IMR-90 (cell line): ENCODE measurements around the gene ANTXR2. TPM values are rescaled to one million over a fixed set of nuclear protein-coding genes. Genes with fewer than 3 reads are reported as not detected.
A peak's percentile ranks its signal among the peaks of the same experiment; 100 is the strongest.

Source experiments
- ATAC-seq: fragments of 200-7000 bp; cut with Tn5 transposase; 2 replicates; pipeline ENCODE4 v1.9.1; 2020; ENCODE audit warnings: low read depth, mild to moderate bottlenecking, moderate library complexity
- BruUV-seq: library from RNA; stranded (reverse); fragments of 400-500 nt; replicated peaks from 2 replicates; lab custom pipeline; 2021; lab: Mats Ljungman, UMichigan
- CTCF ChIA-PET: fragments of 300-600 bp; formaldehyde crosslinking; extraction: SDS; loops from one replicate; lab custom pipeline; 2021; ENCODE audit warnings: antibody characterized with exemption; lab: Yijun Ruan, JAX
- POLR2A ChIA-PET: fragments of 300-600 bp; sonication (Branson Sonifier 250); formaldehyde crosslinking; loops from one replicate; lab custom pipeline; 2022; ENCODE audit warnings: antibody characterized with exemption; ENCODE audit not compliant: unreplicated experiment; lab: Charles Lee
- DNase-seq: peaks from one replicate; pipeline ENCODE4 v3.0.0; 2013
- H2AFZ ChIP-seq: replicated peaks from 2 replicates; pipeline ENCODE3; 2013; ENCODE audit warnings: low read length, mild to moderate bottlenecking; ENCODE audit not compliant: poor library complexity
- H2AK5ac ChIP-seq: 2 replicates; pipeline ENCODE4 v1.6.1; 2013; ENCODE audit warnings: low read depth, low read length, inconsistent platforms
- H2AK9ac ChIP-seq: replicated peaks from 2 replicates; pipeline ENCODE3; 2013; ENCODE audit warnings: mild to moderate bottlenecking, low read depth, low read length, moderate library complexity; ENCODE audit not compliant: poor library complexity
- H2BK120ac ChIP-seq: 2 replicates; pipeline ENCODE4 v1.6.1; 2013; ENCODE audit warnings: low read depth, low read length, inconsistent platforms
- H2BK15ac ChIP-seq: 3 replicates; pipeline ENCODE4 v1.6.1; 2013; ENCODE audit warnings: low read depth, low read length, inconsistent platforms
- H2BK20ac ChIP-seq: 2 replicates; pipeline ENCODE4 v1.6.1; 2013; ENCODE audit warnings: low read depth, mild to moderate bottlenecking, inconsistent platforms, low read length, moderate library complexity
- H2BK5ac ChIP-seq: 2 replicates; pipeline ENCODE4 v1.6.1; 2013; ENCODE audit warnings: mild to moderate bottlenecking, low read depth, low read length, inconsistent platforms; ENCODE audit not compliant: poor library complexity, severe bottlenecking
- H3K14ac ChIP-seq: replicated peaks from 2 replicates; pipeline ENCODE4 v1.6.1; 2013; ENCODE audit warnings: low read depth, low read length, inconsistent platforms
- H3K18ac ChIP-seq: 2 replicates; pipeline ENCODE4 v1.6.1; 2013; ENCODE audit warnings: low read depth, low read length, control low read depth
- H3K23ac ChIP-seq: 2 replicates; pipeline ENCODE4 v1.6.1; 2013; ENCODE audit warnings: low read depth, low read length, inconsistent platforms
- H3K27ac ChIP-seq: 2 replicates; pipeline ENCODE4 v1.5.1; 2013; ENCODE audit warnings: mild to moderate bottlenecking, control low read depth, low read length; ENCODE audit not compliant: insufficient read depth
- H3K27me3 ChIP-seq: 2 replicates; pipeline ENCODE4 v1.6.1; 2013; ENCODE audit warnings: low read length; ENCODE audit not compliant: control insufficient read depth, insufficient read depth
- H3K36me3 ChIP-seq: 2 replicates; pipeline ENCODE4 v1.6.1; 2013; ENCODE audit warnings: low read length, mixed read lengths; ENCODE audit not compliant: control insufficient read depth, insufficient read depth
- H3K4ac ChIP-seq: 2 replicates; pipeline ENCODE4 v1.6.1; 2013; ENCODE audit warnings: low read depth, low read length, inconsistent platforms
- H3K4me1 ChIP-seq: 2 replicates; pipeline ENCODE4 v1.6.1; 2013; ENCODE audit warnings: low read length, mixed read lengths; ENCODE audit not compliant: control insufficient read depth, insufficient read depth
- H3K4me2 ChIP-seq: 2 replicates; pipeline ENCODE4 v1.6.1; 2013; ENCODE audit warnings: low read depth, mild to moderate bottlenecking, control low read depth, low read length, moderate library complexity
- H3K4me3 ChIP-seq: 2 replicates; pipeline ENCODE4 v1.5.1; 2013; ENCODE audit warnings: low read depth, mild to moderate bottlenecking, control low read depth, low read length, moderate library complexity; ENCODE audit not compliant: insufficient read depth
- H3K56ac ChIP-seq: 2 replicates; pipeline ENCODE4 v1.6.1; 2013; ENCODE audit warnings: low read length, inconsistent platforms; ENCODE audit not compliant: insufficient read depth; ENCODE audit errors: extremely low read depth
- H3K79me1 ChIP-seq, 2 experiments: 2 replicates each; pipeline ENCODE4 v1.6.1; 2013; ENCODE audit warnings: low read length in 2 of 2, inconsistent platforms in 1 of 2, low read depth in 1 of 2
- H3K9ac ChIP-seq: 2 replicates; pipeline ENCODE4 v1.6.1; 2013; ENCODE audit warnings: low read depth, low read length, control low read depth
- H3K9me1 ChIP-seq: 2 replicates; pipeline ENCODE4 v1.6.1; 2013; ENCODE audit warnings: low read length, inconsistent platforms; ENCODE audit not compliant: insufficient read depth
- H3K9me3 ChIP-seq: 2 replicates; pipeline ENCODE4 v1.6.1; 2013; ENCODE audit warnings: low read length; ENCODE audit not compliant: control insufficient read depth, insufficient read depth
- H4K20me1 ChIP-seq: 2 replicates; pipeline ENCODE4 v1.6.1; 2013; ENCODE audit warnings: low read length, inconsistent platforms; ENCODE audit not compliant: insufficient read depth
- H4K5ac ChIP-seq: 2 replicates; pipeline ENCODE4 v1.6.1; 2013; ENCODE audit warnings: mild to moderate bottlenecking, low read depth, low read length, control low read depth
- H4K8ac ChIP-seq, 2 experiments: 2 replicates each; pipeline ENCODE4 v1.6.1; 2013; ENCODE audit warnings: low read depth in 2 of 2, low read length in 2 of 2, control low read depth in 1 of 2, inconsistent platforms in 1 of 2
- H4K91ac ChIP-seq: 2 replicates; pipeline ENCODE4 v1.6.1; 2013; ENCODE audit warnings: low read depth, low read length, inconsistent platforms; ENCODE audit not compliant: insufficient read depth
- CEBPB ChIP-seq: IDR thresholded peaks from 2 replicates; pipeline ENCODE4 v1.6.1; 2012; ENCODE audit warnings: low read depth, low read length, improper control_type of control experiment
- CHD1 ChIP-seq: IDR thresholded peaks from 2 replicates; pipeline ENCODE4 v1.6.1; 2012; ENCODE audit warnings: low read depth, low read length, improper control_type of control experiment
- CTCF ChIP-seq: conservative IDR thresholded peaks from 2 replicates; pipeline ENCODE4 v1.5.1; 2012; ENCODE audit warnings: mild to moderate bottlenecking, low read depth, low read length, improper control_type of control experiment
- FOS ChIP-seq: fragments of 150-350 bp; IDR thresholded peaks from 2 replicates; pipeline ENCODE4 v1.6.1; 2016; ENCODE audit warnings: low read depth, low read length
- MAFK ChIP-seq: IDR thresholded peaks from 2 replicates; pipeline ENCODE4 v1.6.1; 2012; ENCODE audit warnings: low read depth, low read length, improper control_type of control experiment
- MXI1 ChIP-seq: IDR thresholded peaks from 2 replicates; pipeline ENCODE4 v1.6.1; 2012; ENCODE audit warnings: low read depth, mild to moderate bottlenecking, low read length, moderate library complexity, borderline replicate concordance
- NFE2L2 ChIP-seq: fragments of 150-350 bp; IDR thresholded peaks from 2 replicates; pipeline ENCODE4 v1.6.1; 2016; ENCODE audit warnings: low read depth, mild to moderate bottlenecking, low read length
- RAD21 ChIP-seq: IDR thresholded peaks from 2 replicates; pipeline ENCODE4 v1.6.1; 2012; ENCODE audit warnings: low read length, improper control_type of control experiment
- RCOR1 ChIP-seq: IDR thresholded peaks from 2 replicates; pipeline ENCODE4 v1.6.1; 2012; ENCODE audit warnings: mild to moderate bottlenecking, low read length, improper control_type of control experiment; ENCODE audit not compliant: insufficient replicate concordance
- SMC3 ChIP-seq: fragments of 150-350 bp; IDR thresholded peaks from 2 replicates; pipeline ENCODE4 v1.6.1; 2016; ENCODE audit warnings: low read depth, mild to moderate bottlenecking, antibody characterized with exemption, low read length, moderate library complexity
- WGBS, 2 experiments: methylation state at CpG; one replicate each; pipeline versions ENCODE4 v1.1.5 to v1.1.7; 2013; ENCODE audit warnings: missing lambda C conversion rate in 2 of 2; ENCODE audit not compliant: insufficient read length in 1 of 2; ENCODE audit errors: extremely low coverage in 2 of 2; 5-methylcytosine and 5-hydroxymethylcytosine counted together
- dilution Hi-C: fragments of 300-500 bp; cut with HindIII; formaldehyde crosslinking; loops from one replicate; pipeline ENCODE4 v1.14.3; 2018; ENCODE audit warnings: low sequenced_read_pairs; ENCODE audit not compliant: unreplicated experiment
- in situ Hi-C: fragments of 300-500 bp; cut with MboI; formaldehyde crosslinking; loops from 3 replicates; pipeline ENCODE4 v1.14.3; 2019; ENCODE audit warnings: low sequenced_read_pairs, inconsistent platforms, mixed read lengths
- intact Hi-C: fragments of 100-400 bp; cut with micrococcal nuclease; formaldehyde crosslinking; loops from 2 replicates; pipeline ENCODE4 v1.10.0; 2022
- polyA plus RNA-seq, 3 experiments: library from polyadenylated mRNA; depleted of rRNA; stranded (reverse); fragments of >200 nt; gene quantifications; 2 replicates each; pipeline ENCODE4 v1.2.3, GENCODE V29; 2012; ENCODE audit warnings: low replicate concordance in 1 of 3
- total RNA-seq: library from RNA; depleted of rRNA; stranded (reverse); fragments of >200 nt; gene quantifications from 2 replicates; pipeline ENCODE4 v1.2.3, GENCODE V29; 2012
- TF ChIP-seq, protein P1 (sequence below): fragments of 150-350 bp; IDR thresholded peaks from 2 replicates; pipeline ENCODE4 v1.6.1; 2016; ENCODE audit warnings: low read depth, mild to moderate bottlenecking, low read length, moderate library complexity, borderline replicate concordance

The ANTXR2 gene
- total and polyA plus RNA-seq, 2 of the 4 experiments (the other 2 are of a cell fraction) = 46.8 to 88.5 TPM

GRCh38 chr4:79865201-79865597 lies 207.8 kb downstream of the ANTXR2 start:
- no peak overlapping the region for H4K91ac ChIP-seq
- H2BK120ac ChIP-seq = no peak overlapping the region
- H3K4ac ChIP-seq = no peak overlapping the region
- dilution Hi-C loops = no loop called here
- H2AFZ ChIP-seq = no peak overlapping the region
- no peaks in the 10 kb centered on the region for H4K20me1 ChIP-seq
- H2AK9ac ChIP-seq = no peak overlapping the region
- no peak overlapping the region for H4K5ac ChIP-seq
- WGBS, 2 experiments = no CpG with 5 or more reads among the region's 2 CpGs
- TF ChIP-seq CHD1 (no peak), CEBPB (no peak), MXI1 (no peak), CTCF (no peak), FOS (no peak), RAD21 (no peak), NFE2L2 (no peak), MAFK (no peak), SMC3 (no peak), RCOR1 (no peak)
- TF ChIP-seq, protein P1, sequence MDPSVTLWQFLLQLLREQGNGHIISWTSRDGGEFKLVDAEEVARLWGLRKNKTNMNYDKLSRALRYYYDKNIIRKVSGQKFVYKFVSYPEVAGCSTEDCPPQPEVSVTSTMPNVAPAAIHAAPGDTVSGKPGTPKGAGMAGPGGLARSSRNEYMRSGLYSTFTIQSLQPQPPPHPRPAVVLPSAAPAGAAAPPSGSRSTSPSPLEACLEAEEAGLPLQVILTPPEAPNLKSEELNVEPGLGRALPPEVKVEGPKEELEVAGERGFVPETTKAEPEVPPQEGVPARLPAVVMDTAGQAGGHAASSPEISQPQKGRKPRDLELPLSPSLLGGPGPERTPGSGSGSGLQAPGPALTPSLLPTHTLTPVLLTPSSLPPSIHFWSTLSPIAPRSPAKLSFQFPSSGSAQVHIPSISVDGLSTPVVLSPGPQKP = no peak
- H3K4me1 ChIP-seq = peaks cover 4% of the 10 kb centered on the region
- intact Hi-C loops = no loop called here
- H2BK15ac ChIP-seq = no peak overlapping the region
- in situ Hi-C loops = no loop called here
- POLR2A ChIA-PET = no interaction called here
- H3K56ac ChIP-seq = no peak overlapping the region
- no peak overlapping the region for H3K23ac ChIP-seq
- H3K79me1 ChIP-seq = no peaks in the 10 kb centered on the region
- H2AK5ac ChIP-seq = no peak overlapping the region
- H2BK20ac ChIP-seq = no peak overlapping the region
- H3K9ac ChIP-seq = no peak overlapping the region; the same call in 1 of the 2 replicates
- no peak overlapping the region for H3K27ac ChIP-seq
- H2BK5ac ChIP-seq = no peak overlapping the region
- ATAC-seq (peak; percentile 70), DNase-seq (peak; percentile 73)
- H3K4me3 ChIP-seq = no peak overlapping the region
- no peaks in the 10 kb centered on the region for H3K27me3 ChIP-seq
- H3K18ac ChIP-seq = no peak overlapping the region; the same call in 1 of the 2 replicates
- no peaks in the 10 kb centered on the region for H3K36me3 ChIP-seq
- no peak overlapping the region for H4K8ac ChIP-seq
- no TSS peak for BruUV-seq
- CTCF ChIA-PET = interaction anchor here (2.4 kb wide), 1 partner anchor 10 kb away, joined by 7 read pairs; no protein-coding TSS in a partner anchor
- no peaks in the 10 kb centered on the region for H3K9me3 ChIP-seq
- no peaks in the 10 kb centered on the region for H3K9me1 ChIP-seq
- no peak overlapping the region for H3K14ac ChIP-seq
- peak overlapping the region; percentile 56; the same call in 1 of the 2 replicates for H3K4me2 ChIP-seq
